GM18858 (cell line): ENCODE data around the gene COPS8.

ENCODE experiments used
- ATAC-seq: cut with Tn5 transposase; IDR thresholded peaks from one replicate; pipeline ENCODE4 v1.9.1; 2021; ENCODE audit not compliant: unreplicated experiment

Gene COPS8

DNA sequence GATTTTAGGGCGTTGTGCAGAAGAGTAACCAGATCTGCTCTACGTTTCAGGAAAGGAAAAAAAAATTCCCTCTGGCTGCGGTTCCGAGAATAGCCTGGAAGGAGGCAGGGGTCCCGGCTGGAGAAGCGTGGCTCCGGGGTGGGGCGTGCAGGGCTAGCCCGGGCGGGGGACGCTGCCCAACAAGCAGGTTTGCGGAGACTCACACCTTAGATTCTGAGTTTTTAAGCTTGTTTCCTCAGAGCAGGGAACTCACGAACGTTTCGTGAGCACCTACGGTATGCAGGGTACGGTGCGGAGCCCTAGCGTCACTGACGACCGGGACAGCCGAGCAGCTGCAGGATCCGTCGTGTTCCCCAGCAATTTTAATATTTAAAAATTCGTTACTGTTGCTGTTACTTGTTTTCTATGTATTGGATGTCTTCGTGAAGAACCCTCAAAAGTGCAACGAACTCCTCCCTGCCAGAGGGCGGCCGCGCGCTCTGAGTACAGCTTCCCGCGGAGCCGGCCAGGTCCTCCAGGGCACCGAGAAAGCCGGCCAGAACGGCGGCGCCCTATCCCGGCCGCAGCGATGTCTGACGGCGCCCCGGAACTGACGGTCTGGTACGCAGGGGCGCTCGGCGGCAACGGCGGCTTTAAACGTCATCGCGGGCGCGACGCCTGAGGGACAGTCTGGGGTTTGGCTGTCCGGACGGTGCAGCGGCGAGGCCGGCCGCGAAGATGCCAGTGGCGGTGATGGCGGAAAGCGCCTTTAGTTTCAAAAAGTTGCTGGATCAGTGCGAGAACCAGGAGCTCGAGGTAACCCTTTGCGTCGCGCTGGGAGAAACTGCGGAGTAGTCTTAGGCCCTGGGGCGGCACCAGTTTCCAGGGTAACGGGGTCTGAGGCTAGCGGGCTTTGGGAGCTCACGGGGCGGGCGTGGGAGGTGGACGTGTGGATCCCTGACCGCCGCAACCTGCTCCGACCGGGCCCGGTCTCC is at the start of gene COPS8:
Gene COPS8 (plus strand): TSS at position 642 of the 974 bp plus-strand sequence. CDS start 76 bp downstream, at position 718.
- ATAC-seq: peak; percentile 92

GRCh38 chr2:237039301-237040031 is 46.2 kb upstream of the COPS8 start:
- ATAC-seq: no peak

GRCh38 chr2:237041231-237041630 is 44.5 kb upstream of the COPS8 start:
- ATAC-seq: no peak

DNA sequence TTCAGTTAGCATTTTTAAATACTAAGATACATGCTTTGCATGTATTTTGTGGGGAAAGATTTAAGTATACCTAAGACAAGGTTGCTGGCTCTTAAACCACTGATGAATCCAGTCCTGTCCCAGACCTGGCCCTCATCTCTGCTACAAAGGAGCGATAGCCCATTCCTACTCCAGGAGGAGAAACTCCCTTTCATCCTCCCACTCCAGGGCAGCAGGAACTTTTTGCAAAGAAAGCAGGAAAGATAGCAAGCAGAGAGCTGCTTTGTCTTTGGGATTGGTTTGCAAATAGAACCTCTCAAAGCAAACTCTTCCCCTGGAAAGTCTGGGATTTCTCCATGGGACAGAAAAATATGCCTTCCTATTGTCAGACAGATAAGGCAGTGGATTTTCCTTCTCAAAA is 43.6 kb upstream of the COPS8 start:
- no peak for ATAC-seq

- ATAC-seq: no peak
These were observed 41.8 kb upstream of the COPS8 start for GRCh38 chr2:237043866-237044265.

- ATAC-seq: no peak
These were observed 41.4 kb upstream of the COPS8 start for GRCh38 chr2:237044281-237044680.

- ATAC-seq: no peak
These were observed 40.2 kb upstream of the COPS8 start for GRCh38 chr2:237045449-237045848.

DNA sequence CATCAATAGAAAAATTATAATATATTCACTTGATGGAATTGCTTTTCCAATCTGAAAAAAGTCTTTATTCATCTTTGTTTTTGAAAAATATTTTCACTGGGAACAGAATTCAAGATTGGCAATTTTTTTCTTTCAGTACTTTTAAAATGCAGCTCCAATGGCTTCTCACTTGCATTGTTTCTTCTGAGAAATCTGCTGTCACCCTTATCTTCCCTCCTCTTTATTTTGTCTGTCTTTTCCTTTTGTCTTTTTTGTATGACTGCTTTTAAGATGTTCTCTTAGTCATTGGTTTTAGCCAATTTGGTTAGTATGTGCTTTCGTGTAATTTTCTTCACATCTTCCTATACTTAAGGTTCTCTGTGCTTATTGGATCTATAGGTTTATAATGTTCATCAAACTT is 37.1 kb upstream of the COPS8 start:
- no peak for ATAC-seq

- no peak for ATAC-seq
These were observed 33.8 kb upstream of the COPS8 start for GRCh38 chr2:237051861-237052260.

- no peak for ATAC-seq
These were observed 32.6 kb upstream of the COPS8 start for GRCh38 chr2:237053066-237053465.

- no peak for ATAC-seq
These were observed 30.1 kb upstream of the COPS8 start for GRCh38 chr2:237055386-237056100.

- no peak for ATAC-seq
These were observed 29.3 kb upstream of the COPS8 start for GRCh38 chr2:237056287-237056875.

GRCh38 chr2:237057107-237057506 is 28.6 kb upstream of the COPS8 start:
- ATAC-seq: no peak

GRCh38 chr2:237057893-237058300 is 27.8 kb upstream of the COPS8 start:
- ATAC-seq: peak; percentile 62

GRCh38 chr2:237058423-237058822 is 27.3 kb upstream of the COPS8 start:
- ATAC-seq: no peak

GRCh38 chr2:237059155-237059875 is 26.4 kb upstream of the COPS8 start:
- ATAC-seq: peak; percentile 76

- no peak for ATAC-seq
These were observed 25.0 kb upstream of the COPS8 start for GRCh38 chr2:237060534-237061312.

DNA sequence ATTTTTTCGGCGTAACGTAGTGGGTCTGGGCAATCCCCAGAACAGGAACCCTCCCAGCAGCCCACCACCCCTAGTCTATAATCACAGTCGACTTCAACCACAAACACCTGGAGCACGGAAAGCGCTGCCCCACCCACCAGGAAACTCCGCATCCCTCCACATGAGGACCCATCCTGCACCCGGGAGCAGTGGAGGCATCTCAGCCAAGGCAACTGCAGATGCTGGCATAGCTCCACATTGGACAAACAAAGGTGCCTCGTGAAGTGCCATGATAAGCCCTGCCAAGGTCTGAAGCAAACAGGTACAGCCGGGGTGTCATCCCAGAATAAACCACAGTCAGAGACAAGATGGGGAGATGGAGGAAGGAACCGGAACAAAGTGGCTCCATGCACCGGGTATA is 24.3 kb upstream of the COPS8 start:
- ATAC-seq: no peak

DNA sequence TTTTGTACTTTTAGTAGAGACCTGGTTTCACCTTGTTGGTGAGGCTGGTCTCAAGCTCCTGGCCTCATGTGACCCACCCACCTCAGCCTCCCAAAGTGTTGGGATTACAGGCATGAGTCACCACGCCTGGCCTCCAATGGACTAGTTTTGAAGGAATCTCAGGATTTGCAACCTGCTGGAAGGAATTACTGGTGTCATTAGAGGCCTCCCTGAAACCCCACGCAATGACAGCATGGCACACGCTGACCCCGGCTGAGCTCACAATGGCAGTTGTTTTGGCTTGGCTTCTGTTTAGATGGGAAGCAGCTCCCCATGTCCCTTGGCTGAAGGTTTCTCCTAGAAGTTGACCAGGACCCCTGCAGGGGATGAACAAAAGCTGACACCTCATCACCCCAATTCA is 23.1 kb upstream of the COPS8 start:
- ATAC-seq: no peak
